IPS-20b (cell line): Measurements from ENCODE around the gene CXCR3.

Source experiments
- H3K27ac ChIP-seq: one replicate; pipeline ENCODE4 v1.5.1; 2013; ENCODE audit warnings: low read length
- H3K27me3 ChIP-seq: 2 replicates; pipeline ENCODE4 v1.6.1; 2013; ENCODE audit warnings: mild to moderate bottlenecking, low read length, inconsistent platforms; ENCODE audit not compliant: insufficient read depth
- H3K36me3 ChIP-seq: 2 replicates; pipeline ENCODE4 v1.6.1; 2013; ENCODE audit warnings: low read depth, mild to moderate bottlenecking, inconsistent platforms, low read length, moderate library complexity; ENCODE audit not compliant: insufficient read depth
- H3K4me1 ChIP-seq: 2 replicates; pipeline ENCODE4 v1.6.1; 2013; ENCODE audit warnings: mild to moderate bottlenecking, control low read depth, inconsistent platforms, low read length, moderate library complexity; ENCODE audit not compliant: insufficient read depth
- H3K4me3 ChIP-seq: 2 replicates; pipeline ENCODE4 v1.5.1; 2013; ENCODE audit warnings: mild to moderate bottlenecking, low read length, inconsistent platforms
- H3K9ac ChIP-seq: 2 replicates; pipeline ENCODE4 v1.6.1; 2013; ENCODE audit warnings: low read depth, mild to moderate bottlenecking, inconsistent platforms, low read length, moderate library complexity
- H3K9me3 ChIP-seq: 2 replicates; pipeline ENCODE4 v1.6.1; 2013; ENCODE audit warnings: mild to moderate bottlenecking, low read depth, low read length, inconsistent platforms; ENCODE audit not compliant: insufficient read depth

The CXCR3 gene

GRCh38 chrX:71632923-71633657, 14.8 kb upstream of the CXCR3 start:
- no peak overlapping the region for H3K9ac ChIP-seq
- H3K27ac ChIP-seq: no peak overlapping the region
- no peaks in the 10 kb centered on the region for H3K9me3 ChIP-seq
- no peaks in the 10 kb centered on the region for H3K27me3 ChIP-seq
- no peaks in the 10 kb centered on the region for H3K36me3 ChIP-seq
- H3K4me1 ChIP-seq: no peaks in the 10 kb centered on the region
- H3K4me3 ChIP-seq: no peak overlapping the region

DNA sequence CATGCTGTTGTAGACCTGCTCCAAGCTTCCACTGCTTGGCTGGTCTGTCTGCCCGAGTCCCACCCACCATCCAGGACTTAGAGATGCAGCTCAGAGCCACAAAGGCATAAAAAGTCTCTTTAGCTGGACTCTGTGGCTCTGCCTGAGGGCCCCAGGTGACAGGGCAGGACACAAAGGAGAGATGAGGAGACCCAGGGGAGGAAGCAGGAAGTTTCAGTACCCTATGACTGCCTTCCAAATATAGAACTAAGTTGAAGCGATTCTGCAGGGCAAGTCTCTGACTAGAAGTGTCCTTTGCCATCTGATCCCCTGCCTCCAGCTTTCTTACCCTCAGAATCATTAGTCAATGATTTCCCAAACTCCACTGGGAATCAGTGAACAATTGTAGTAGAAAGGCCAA, 11.2 kb upstream of the CXCR3 start:
- no peaks in the 10 kb centered on the region for H3K9me3 ChIP-seq
- H3K27ac ChIP-seq: no peak overlapping the region
- H3K36me3 ChIP-seq: no peaks in the 10 kb centered on the region
- no peaks in the 10 kb centered on the region for H3K4me1 ChIP-seq
- no peaks in the 10 kb centered on the region for H3K27me3 ChIP-seq
- no peak overlapping the region for H3K4me3 ChIP-seq
- no peak overlapping the region for H3K9ac ChIP-seq

GRCh38 chrX:71627588-71628404, 9.5 kb upstream of the CXCR3 start:
- H3K4me3 ChIP-seq: no peak overlapping the region
- no peak overlapping the region for H3K9ac ChIP-seq
- no peaks in the 10 kb centered on the region for H3K27me3 ChIP-seq
- no peak overlapping the region for H3K27ac ChIP-seq
- H3K9me3 ChIP-seq: no peaks in the 10 kb centered on the region
- no peaks in the 10 kb centered on the region for H3K36me3 ChIP-seq
- H3K4me1 ChIP-seq: no peaks in the 10 kb centered on the region

GRCh38 chrX:71626576-71626975, 8.3 kb upstream of the CXCR3 start:
- no peaks in the 10 kb centered on the region for H3K36me3 ChIP-seq
- no peak overlapping the region for H3K4me3 ChIP-seq
- no peak overlapping the region for H3K9ac ChIP-seq
- H3K27ac ChIP-seq: no peak overlapping the region
- H3K27me3 ChIP-seq: no peaks in the 10 kb centered on the region
- no peaks in the 10 kb centered on the region for H3K4me1 ChIP-seq
- H3K9me3 ChIP-seq: no peaks in the 10 kb centered on the region

GRCh38 chrX:71625471-71625870, 7.2 kb upstream of the CXCR3 start:
- no peak overlapping the region for H3K9ac ChIP-seq
- no peaks in the 10 kb centered on the region for H3K9me3 ChIP-seq
- H3K27me3 ChIP-seq: no peaks in the 10 kb centered on the region
- no peak overlapping the region for H3K27ac ChIP-seq
- no peaks in the 10 kb centered on the region for H3K4me1 ChIP-seq
- H3K36me3 ChIP-seq: no peaks in the 10 kb centered on the region
- H3K4me3 ChIP-seq: no peak overlapping the region

DNA sequence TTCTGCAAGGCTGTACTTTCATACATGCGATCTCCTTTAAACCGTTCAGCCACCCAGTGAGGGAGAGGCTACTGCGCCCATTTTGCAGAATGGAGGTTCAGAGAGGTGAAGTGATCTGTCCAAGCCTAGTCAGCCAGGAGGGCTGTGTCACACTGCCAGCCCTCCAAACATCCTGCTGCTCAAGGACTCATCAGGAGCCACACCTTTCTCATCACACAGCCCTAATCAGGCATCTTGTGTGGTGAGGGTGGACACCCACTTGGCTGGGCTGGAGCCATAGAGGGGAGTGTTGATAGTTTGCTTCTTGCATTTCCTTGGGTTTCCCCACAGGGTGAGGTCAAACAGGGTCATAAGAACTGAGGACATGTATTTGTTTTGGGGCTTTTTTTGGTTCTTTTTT, 5.4 kb upstream of the CXCR3 start:
- H3K4me1 ChIP-seq: no peaks in the 10 kb centered on the region
- no peaks in the 10 kb centered on the region for H3K9me3 ChIP-seq

DNA sequence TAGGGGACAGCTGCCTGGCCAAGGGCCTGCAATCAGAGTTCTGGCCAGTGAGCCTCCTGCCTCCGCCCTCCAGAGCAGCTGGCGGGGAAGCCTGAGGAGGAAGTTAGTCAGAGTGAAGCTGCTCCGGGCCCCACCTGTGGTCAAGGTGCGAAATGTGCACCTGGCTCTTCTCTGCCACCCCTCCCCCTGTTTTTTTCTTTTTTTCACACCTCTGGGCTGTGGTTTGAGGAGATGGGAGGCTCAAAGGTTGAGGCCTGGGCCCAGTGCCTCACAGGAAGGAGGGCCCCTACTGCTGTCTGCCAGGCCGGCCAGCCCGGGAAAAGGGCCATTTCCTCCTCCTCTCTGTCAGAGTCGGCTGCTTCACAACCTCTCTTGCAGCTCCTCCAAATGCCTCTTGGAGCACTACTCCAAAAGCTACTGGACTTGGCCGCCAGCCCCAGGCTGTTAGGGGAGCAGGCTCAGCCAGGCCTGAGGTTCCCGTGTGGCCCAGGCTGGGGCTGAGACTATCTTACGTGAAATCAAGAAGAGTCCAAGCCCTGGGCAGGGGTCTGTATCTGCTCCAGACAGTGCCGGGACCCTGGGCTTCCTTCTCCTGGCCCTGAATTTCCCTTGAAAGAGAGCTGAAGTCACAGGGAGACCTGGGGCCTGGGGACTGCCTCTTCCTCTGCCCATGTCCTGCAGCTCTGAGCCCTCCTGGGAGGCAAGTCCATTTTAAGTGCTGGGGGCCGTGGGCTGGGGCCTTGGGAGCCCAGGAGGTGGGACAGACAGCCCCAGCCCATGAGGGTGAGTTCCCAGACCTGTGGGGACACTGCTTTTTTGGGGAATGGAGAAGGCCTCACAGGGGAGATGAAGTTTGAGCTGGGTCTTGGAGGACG, 4.5 kb upstream of the CXCR3 start:
- H3K27ac ChIP-seq: no peak overlapping the region
- H3K27me3 ChIP-seq: no peaks in the 10 kb centered on the region
- no peaks in the 10 kb centered on the region for H3K4me1 ChIP-seq
- H3K4me3 ChIP-seq: no peak overlapping the region
- no peaks in the 10 kb centered on the region for H3K9me3 ChIP-seq
- H3K36me3 ChIP-seq: no peaks in the 10 kb centered on the region
- no peak overlapping the region for H3K9ac ChIP-seq

More for the DNA sequence above, 5.4 kb upstream of the CXCR3 start:
- Histone ChIP-seq H3K36me3 (no peaks in the 10 kb centered on the region), H3K9ac (no peak overlapping the region), H3K27ac (no peak overlapping the region), H3K27me3 (no peaks in the 10 kb centered on the region), H3K4me3 (no peak overlapping the region)

- no peak overlapping the region for H3K27ac ChIP-seq
- no peaks in the 10 kb centered on the region for H3K36me3 ChIP-seq
- no peaks in the 10 kb centered on the region for H3K27me3 ChIP-seq
- no peaks in the 10 kb centered on the region for H3K4me1 ChIP-seq
- no peak overlapping the region for H3K4me3 ChIP-seq
- H3K9me3 ChIP-seq: no peaks in the 10 kb centered on the region
- no peak overlapping the region for H3K9ac ChIP-seq
These were observed 3.8 kb upstream of the CXCR3 start for GRCh38 chrX:71622032-71622575.

- no peaks in the 10 kb centered on the region for H3K36me3 ChIP-seq
- H3K27ac ChIP-seq: no peak overlapping the region
- H3K4me1 ChIP-seq: no peaks in the 10 kb centered on the region
- no peaks in the 10 kb centered on the region for H3K9me3 ChIP-seq
- no peak overlapping the region for H3K9ac ChIP-seq
- no peak overlapping the region for H3K4me3 ChIP-seq
- H3K27me3 ChIP-seq: no peaks in the 10 kb centered on the region
These were observed 3.3 kb upstream of the CXCR3 start for GRCh38 chrX:71621603-71622002.

- H3K36me3 ChIP-seq: no peaks in the 10 kb centered on the region
- H3K9ac ChIP-seq: no peak overlapping the region
- no peaks in the 10 kb centered on the region for H3K27me3 ChIP-seq
- H3K27ac ChIP-seq: no peak overlapping the region
- no peaks in the 10 kb centered on the region for H3K4me1 ChIP-seq
- no peak overlapping the region for H3K4me3 ChIP-seq
- no peaks in the 10 kb centered on the region for H3K9me3 ChIP-seq
These were observed 1.7 kb upstream of the CXCR3 start for GRCh38 chrX:71619986-71620385.

DNA sequence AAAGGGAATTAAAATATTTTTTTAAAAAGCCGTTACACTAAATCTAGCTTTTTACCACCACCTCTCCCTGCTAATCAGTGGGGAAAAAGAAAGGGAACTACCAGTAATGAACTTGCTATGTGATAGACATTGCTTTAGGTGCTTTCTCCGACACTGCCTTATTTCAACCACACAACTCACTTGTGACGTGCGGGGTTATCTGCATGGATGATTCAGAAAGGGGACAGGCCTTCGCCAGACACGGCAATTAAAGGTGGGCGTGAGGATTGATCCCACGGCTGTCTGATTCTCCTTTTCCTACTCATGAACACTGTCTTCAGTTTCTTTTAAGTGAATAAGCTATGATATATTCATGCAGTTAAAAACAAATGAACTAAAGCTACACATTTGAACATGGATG, 882 bp upstream of the CXCR3 start:
- Histone ChIP-seq H3K27me3 (no peaks in the 10 kb centered on the region), H3K36me3 (no peaks in the 10 kb centered on the region), H3K9ac (no peak overlapping the region), H3K27ac (no peak overlapping the region), H3K9me3 (no peaks in the 10 kb centered on the region), H3K4me3 (no peak overlapping the region), H3K4me1 (no peaks in the 10 kb centered on the region)
